PC-3 (cell line): ENCODE results near the gene EHBP1. TPM values are rescaled to one million over a fixed set of nuclear protein-coding genes. Genes with fewer than 3 reads are reported as not detected.

Source experiments
- ATAC-seq: fragments of 200-7000 bp; cut with Tn5 transposase; 2 replicates; pipeline ENCODE4 v1.9.1; 2020; ENCODE audit warnings: mild to moderate bottlenecking, moderate library complexity
- BruUV-seq: library from RNA; stranded (reverse); fragments of 400-500 nt; replicated peaks from 2 replicates; lab custom pipeline; 2021; lab: Mats Ljungman, UMichigan
- CTCF ChIA-PET: fragments of 300-600 bp; sonication (Branson Sonifier 250); formaldehyde crosslinking; loops from one replicate; lab custom pipeline; 2022; ENCODE audit warnings: antibody characterized with exemption; lab: Charles Lee
- POLR2A ChIA-PET: fragments of 300-600 bp; sonication (Branson Sonifier 250); formaldehyde crosslinking; loops from one replicate; lab custom pipeline; 2022; ENCODE audit warnings: antibody characterized with exemption; ENCODE audit not compliant: unreplicated experiment; lab: Charles Lee
- DNase-seq: peaks from one replicate; pipeline ENCODE4 v3.0.0-alpha.2; 2015
- H2AFZ ChIP-seq: fragments of 300-600 bp; sonication (generic); 2 replicates; pipeline ENCODE4 v1.6.0; 2016; ENCODE audit warnings: antibody characterized with exemption, low read length
- H3F3A ChIP-seq: fragments of 300-600 bp; sonication (generic); one replicate; pipeline ENCODE4 v1.6.0; 2017; ENCODE audit warnings: antibody characterized with exemption, low read length, control low read depth, mild to moderate bottlenecking; ENCODE audit not compliant: unreplicated experiment
- H3K27ac ChIP-seq: fragments of 300-600 bp; sonication (generic); 2 replicates; pipeline ENCODE4 v1.5.1; 2016; ENCODE audit warnings: mild to moderate bottlenecking, low read length
- H3K27me3 ChIP-seq: fragments of 300-600 bp; sonication (generic); 2 replicates; pipeline ENCODE4 v1.6.1; 2016; ENCODE audit warnings: low read length, mixed read lengths
- H3K36me3 ChIP-seq: fragments of 300-600 bp; sonication (generic); 2 replicates; pipeline ENCODE4 v1.6.1; 2016; ENCODE audit warnings: low read depth, mixed run types, low read length, mixed read lengths
- H3K4me1 ChIP-seq: fragments of 300-600 bp; sonication (generic); 2 replicates; pipeline ENCODE4 v1.5.1; 2016; ENCODE audit warnings: low read length; ENCODE audit not compliant: insufficient read depth
- H3K4me2 ChIP-seq: fragments of 300-600 bp; sonication (generic); 2 replicates; pipeline ENCODE4 v1.6.0; 2016; ENCODE audit warnings: low read length
- H3K4me3 ChIP-seq: fragments of 300-600 bp; sonication (generic); 2 replicates; pipeline ENCODE4 v1.5.1; 2016; ENCODE audit warnings: mild to moderate bottlenecking, low read length, mixed read lengths
- H3K79me2 ChIP-seq: fragments of 300-600 bp; sonication (generic); 2 replicates; pipeline ENCODE4 v1.6.1; 2017; ENCODE audit warnings: low read length, mixed read lengths
- H3K9ac ChIP-seq: fragments of 300-600 bp; sonication (generic); 2 replicates; pipeline ENCODE4 v1.6.0; 2016; ENCODE audit warnings: mild to moderate bottlenecking, low read length
- H3K9me2 ChIP-seq: fragments of 300-600 bp; sonication (generic); replicated peaks from 2 replicates; pipeline ENCODE4 v1.6.1; 2016; ENCODE audit warnings: mixed run types, low read length, mixed read lengths
- H3K9me3 ChIP-seq: fragments of 300-600 bp; sonication (generic); 2 replicates; pipeline ENCODE4 v1.6.1; 2016; ENCODE audit warnings: low read length, mixed read lengths
- H4K20me1 ChIP-seq: fragments of 300-600 bp; sonication (generic); 2 replicates; pipeline ENCODE4 v1.6.1; 2016; ENCODE audit warnings: low read length, mixed read lengths
- EZH2 ChIP-seq: fragments of 300-600 bp; sonication (generic); IDR thresholded peaks from one replicate; pipeline ENCODE4 v1.6.1; 2017; ENCODE audit warnings: antibody characterized with exemption, mild to moderate bottlenecking, low read length; ENCODE audit not compliant: unreplicated experiment
- EZH2phosphoT487 ChIP-seq: fragments of 300-600 bp; sonication (generic); IDR thresholded peaks from 2 replicates; pipeline ENCODE4 v1.6.1; 2018; ENCODE audit warnings: mild to moderate bottlenecking, antibody characterized with exemption, low read length, borderline replicate concordance
- intact Hi-C: fragments of 100-400 bp; cut with micrococcal nuclease; formaldehyde crosslinking; loops from 2 replicates; pipeline ENCODE4 v1.9.0; 2023
- total RNA-seq: library from RNA; depleted of rRNA; stranded (reverse); fragments of >200 nt; gene quantifications from 2 replicates; pipeline ENCODE4 v1.2.3, GENCODE V29; 2014
- TF ChIP-seq, protein P1 (sequence below): fragments of 300-600 bp; sonication (generic); conservative IDR thresholded peaks from 2 replicates; pipeline ENCODE4 v1.5.1; 2017; ENCODE audit warnings: antibody characterized with exemption, low read depth, mild to moderate bottlenecking, low read length

Gene EHBP1
- total RNA-seq, 1 experiment from 2014 or later = 25.7 TPM

DNA sequence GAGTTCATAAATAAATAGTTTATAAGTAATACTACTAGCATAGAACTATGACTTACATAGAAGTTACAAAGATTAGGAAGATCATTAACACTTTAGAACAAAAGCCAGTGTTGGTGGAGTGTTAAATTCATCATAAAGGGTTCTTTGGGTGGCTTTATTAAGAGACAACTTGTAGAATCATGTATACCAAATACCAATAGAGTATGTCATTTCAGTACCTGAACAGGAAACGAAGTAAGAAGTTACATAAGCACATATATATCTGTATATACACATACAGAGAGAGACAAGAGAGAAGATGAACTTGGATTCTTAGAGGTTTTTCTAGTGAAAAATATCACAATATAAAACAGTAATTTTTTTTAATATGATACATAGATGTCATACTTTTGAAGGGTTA lies 262.7 kb downstream of the EHBP1 start:
- no peak overlapping the region for H3K4me2 ChIP-seq
- CTCF ChIA-PET = no interaction called here
- H4K20me1 ChIP-seq = no peaks in the 10 kb centered on the region
- H2AFZ ChIP-seq = no peak overlapping the region
- no peaks in the 10 kb centered on the region for H3K4me1 ChIP-seq
- DNase-seq = no peak
- no peak overlapping the region for H3K9ac ChIP-seq
- H3K9me3 ChIP-seq = no peaks in the 10 kb centered on the region
- no peaks in the 10 kb centered on the region for H3F3A ChIP-seq
- no peaks in the 10 kb centered on the region for H3K36me3 ChIP-seq
- TF ChIP-seq EZH2phosphoT487 = no peak
- TF ChIP-seq EZH2 = no peak
- TF ChIP-seq, protein P1, sequence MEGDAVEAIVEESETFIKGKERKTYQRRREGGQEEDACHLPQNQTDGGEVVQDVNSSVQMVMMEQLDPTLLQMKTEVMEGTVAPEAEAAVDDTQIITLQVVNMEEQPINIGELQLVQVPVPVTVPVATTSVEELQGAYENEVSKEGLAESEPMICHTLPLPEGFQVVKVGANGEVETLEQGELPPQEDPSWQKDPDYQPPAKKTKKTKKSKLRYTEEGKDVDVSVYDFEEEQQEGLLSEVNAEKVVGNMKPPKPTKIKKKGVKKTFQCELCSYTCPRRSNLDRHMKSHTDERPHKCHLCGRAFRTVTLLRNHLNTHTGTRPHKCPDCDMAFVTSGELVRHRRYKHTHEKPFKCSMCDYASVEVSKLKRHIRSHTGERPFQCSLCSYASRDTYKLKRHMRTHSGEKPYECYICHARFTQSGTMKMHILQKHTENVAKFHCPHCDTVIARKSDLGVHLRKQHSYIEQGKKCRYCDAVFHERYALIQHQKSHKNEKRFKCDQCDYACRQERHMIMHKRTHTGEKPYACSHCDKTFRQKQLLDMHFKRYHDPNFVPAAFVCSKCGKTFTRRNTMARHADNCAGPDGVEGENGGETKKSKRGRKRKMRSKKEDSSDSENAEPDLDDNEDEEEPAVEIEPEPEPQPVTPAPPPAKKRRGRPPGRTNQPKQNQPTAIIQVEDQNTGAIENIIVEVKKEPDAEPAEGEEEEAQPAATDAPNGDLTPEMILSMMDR = no peak
- no peaks in the 10 kb centered on the region for H3K27me3 ChIP-seq
- POLR2A ChIA-PET = no interaction called here
- intact Hi-C loops = no loop called here
- H3K79me2 ChIP-seq = no peaks in the 10 kb centered on the region
- no peak overlapping the region for H3K27ac ChIP-seq
- ATAC-seq = no peak
- no TSS peak for BruUV-seq
- H3K9me2 ChIP-seq = no peaks in the 10 kb centered on the region
- no peak overlapping the region for H3K4me3 ChIP-seq

DNA sequence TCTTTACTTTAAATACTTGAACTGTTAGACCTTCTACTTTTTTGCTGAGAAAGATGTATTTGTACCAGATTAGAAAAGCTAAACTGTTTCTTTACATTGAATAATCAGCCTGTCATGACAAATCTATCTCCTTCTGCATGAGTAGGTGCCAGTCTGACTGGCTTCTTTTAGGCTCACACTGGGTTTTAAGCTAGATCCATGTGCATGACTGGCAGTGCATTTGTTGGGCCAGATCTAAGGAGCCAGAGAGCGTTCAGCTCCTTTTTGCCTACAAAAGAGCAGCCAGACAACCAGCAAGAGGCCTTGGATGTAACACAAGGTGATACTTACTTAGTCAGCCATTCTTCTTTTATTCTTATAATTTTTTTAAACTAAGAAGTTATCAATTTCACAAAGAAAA lies 263.2 kb downstream of the EHBP1 start:
- no peaks in the 10 kb centered on the region for H3F3A ChIP-seq
- H3K9me3 ChIP-seq = no peaks in the 10 kb centered on the region
- H2AFZ ChIP-seq = no peak overlapping the region
- no peaks in the 10 kb centered on the region for H3K36me3 ChIP-seq
- H3K9me2 ChIP-seq = no peaks in the 10 kb centered on the region
- H3K27me3 ChIP-seq = no peaks in the 10 kb centered on the region
- ChIA-PET CTCF (no interaction called here), POLR2A (no interaction called here)
- H3K79me2 ChIP-seq = no peaks in the 10 kb centered on the region
- intact Hi-C loops = no loop called here
- no peak overlapping the region for H3K4me3 ChIP-seq
- H3K4me2 ChIP-seq = no peak overlapping the region
- H3K4me1 ChIP-seq = no peaks in the 10 kb centered on the region
- no peak overlapping the region for H3K27ac ChIP-seq
- TF ChIP-seq EZH2 (no peak), EZH2phosphoT487 (no peak)
- TF ChIP-seq, protein P1 = no peak
- H3K9ac ChIP-seq = no peak overlapping the region
- BruUV-seq = no TSS peak
- no peaks in the 10 kb centered on the region for H4K20me1 ChIP-seq
- DNase-seq (no peak), ATAC-seq (no peak)

DNA sequence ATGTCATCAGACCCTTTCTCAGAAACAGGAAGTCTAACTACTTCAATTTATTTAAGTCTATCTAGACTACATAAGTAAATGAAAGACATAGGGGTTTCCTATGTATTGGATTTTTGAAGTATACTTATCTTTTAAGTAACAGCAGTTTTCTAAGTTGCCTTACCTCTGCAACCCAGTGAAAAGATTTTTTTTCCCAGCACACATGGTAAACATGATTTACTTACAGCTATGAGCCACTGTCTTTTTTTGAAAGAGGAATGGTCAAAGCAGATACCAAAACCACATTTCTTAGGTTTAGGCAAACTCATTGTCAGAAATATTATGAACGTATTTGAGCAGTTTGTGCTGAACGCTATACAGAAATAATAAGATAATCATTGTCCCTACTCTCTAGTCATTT lies 266.4 kb downstream of the EHBP1 start:
- Histone ChIP-seq H3K36me3 (no peaks in the 10 kb centered on the region), H4K20me1 (no peaks in the 10 kb centered on the region), H3K27ac (no peak overlapping the region), H3K79me2 (no peaks in the 10 kb centered on the region), H2AFZ (no peak overlapping the region), H3K4me1 (no peaks in the 10 kb centered on the region), H3K9ac (no peak overlapping the region), H3K4me2 (no peak overlapping the region), H3K9me3 (no peaks in the 10 kb centered on the region), H3K27me3 (no peaks in the 10 kb centered on the region), H3F3A (no peaks in the 10 kb centered on the region), H3K4me3 (no peak overlapping the region), H3K9me2 (no peaks in the 10 kb centered on the region)
- intact Hi-C loops = no loop called here
- no peak for ATAC-seq
- ChIA-PET POLR2A (no interaction called here), CTCF (no interaction called here)
- TF ChIP-seq EZH2 (no peak), EZH2phosphoT487 (no peak)
- TF ChIP-seq, protein P1 = no peak
- DNase-seq = no peak
- no TSS peak for BruUV-seq
